Measurements from ENCODE around the gene XIST.
A peak's percentile ranks its signal among the peaks of the same experiment; 100 is the strongest.
"Not testable (repeated sequence)": the region's sequence is repeated elsewhere in the genome, so short reads cannot be mapped to it uniquely, and the experiment has no call there.

Gene XIST

DNA sequence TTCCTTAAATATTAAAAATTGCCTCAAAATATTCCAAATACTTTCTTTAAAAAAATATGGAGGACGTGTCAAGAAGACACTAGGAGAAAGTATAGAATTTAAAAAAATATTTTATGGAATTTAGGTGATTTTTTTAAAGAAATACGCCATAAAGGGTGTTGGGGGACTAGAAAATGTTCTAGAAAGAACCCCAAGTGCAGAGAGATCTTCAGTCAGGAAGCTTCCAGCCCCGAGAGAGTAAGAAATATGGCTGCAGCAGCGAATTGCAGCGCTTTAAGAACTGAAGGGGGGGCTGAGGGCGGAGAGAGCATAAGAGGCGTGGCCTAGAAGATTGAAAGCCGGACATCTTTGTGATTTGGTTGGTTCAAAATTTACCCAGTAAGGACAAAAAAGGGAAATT is at the start of gene XIST:
Gene XIST (minus strand): TSS at position 248 of the 400 bp plus-strand sequence.
- DNase-seq (ENCODE audit: low read depth): no peak

DNA sequence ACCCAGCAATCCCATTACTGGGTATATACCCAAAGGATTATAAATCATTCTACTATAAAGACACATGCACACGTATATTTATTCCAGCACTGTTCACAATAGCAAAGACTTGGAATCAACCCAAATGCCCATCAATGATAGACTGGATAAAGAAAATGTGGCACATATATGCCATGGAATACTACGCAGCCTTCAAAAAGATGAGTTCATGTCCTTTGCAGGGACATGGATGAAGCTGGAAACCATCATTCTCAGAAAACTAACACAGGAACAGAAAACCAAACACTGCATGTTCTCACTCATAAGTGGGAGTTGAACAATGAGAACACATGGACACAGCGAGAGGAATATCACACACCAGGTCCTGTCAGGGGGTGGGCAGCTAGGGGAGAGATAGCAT is 45.8 kb upstream of the XIST start:
- not testable (repeated sequence) for DNase-seq (ENCODE audit: low read depth)

DNA sequence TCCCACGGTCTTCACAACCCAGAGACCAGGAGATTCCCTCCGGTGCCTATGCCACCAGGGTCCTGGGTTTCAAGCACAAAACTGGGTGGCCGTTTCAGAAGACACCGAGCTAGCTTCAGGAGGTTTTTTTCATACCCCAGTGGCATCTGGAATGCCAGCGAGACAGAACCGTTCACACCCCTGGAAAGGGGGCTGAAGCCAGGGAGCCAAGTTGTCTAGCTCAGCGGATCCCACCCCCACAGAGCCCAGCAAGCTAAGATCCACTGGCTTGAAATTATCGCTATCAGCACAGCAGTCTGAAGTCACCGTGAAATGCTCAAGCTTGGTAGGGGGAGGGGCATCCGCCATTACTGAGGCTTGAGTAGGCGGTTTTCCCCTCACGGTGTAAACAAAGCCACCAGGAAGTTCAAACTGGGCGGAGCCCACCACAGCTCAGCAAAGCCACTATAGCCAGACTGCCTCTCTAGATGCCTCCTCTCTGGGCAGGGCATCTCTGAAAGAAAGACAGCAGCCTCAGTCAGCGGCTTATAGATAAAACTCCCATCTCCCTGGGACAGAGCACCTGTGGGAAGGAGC is 40.1 kb upstream of the XIST start:
- not testable (repeated sequence) for DNase-seq (ENCODE audit: low read depth)

DNA sequence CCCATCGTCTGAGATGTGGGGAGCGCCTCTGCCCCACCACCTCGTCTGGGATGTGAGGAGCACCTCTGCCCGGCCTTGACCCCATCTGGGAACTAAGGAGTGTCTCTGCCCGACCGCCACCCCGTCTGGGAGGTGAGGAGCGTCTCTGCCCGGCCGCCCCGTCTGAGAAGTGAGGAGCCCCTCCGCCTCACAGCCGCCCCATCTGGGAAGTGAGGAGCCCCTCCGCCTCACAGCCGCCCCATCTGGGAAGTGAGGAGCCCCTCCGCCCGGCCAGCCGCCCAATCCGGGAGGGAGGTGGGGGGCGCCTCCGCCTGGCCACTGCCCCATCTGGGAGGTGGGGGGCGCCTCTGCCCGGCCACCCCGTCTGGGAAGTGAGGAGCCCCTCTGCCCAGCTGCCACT is 29.7 kb upstream of the XIST start:
- not testable (repeated sequence) for DNase-seq (ENCODE audit: low read depth)

DNA sequence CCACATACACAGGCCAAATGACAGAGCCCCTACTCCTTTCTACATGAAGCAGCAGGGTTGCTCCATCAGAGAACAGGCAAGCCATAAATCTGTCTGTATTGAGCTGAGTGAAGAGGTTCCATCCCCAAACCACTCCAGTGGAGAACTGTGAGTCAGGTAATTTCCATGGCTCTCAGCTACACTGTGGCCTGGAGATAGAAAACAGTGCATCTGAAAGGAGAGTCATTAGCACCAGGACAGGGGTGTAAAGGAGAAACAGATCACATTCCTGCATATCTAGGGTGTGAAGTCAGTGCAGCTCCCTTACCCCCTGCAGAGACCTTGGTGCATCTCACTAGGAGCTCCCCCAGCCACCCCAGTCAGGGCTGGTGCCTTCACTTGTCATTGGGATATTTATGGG is 25.2 kb upstream of the XIST start:
- DNase-seq (ENCODE audit: low read depth): no peak

DNA sequence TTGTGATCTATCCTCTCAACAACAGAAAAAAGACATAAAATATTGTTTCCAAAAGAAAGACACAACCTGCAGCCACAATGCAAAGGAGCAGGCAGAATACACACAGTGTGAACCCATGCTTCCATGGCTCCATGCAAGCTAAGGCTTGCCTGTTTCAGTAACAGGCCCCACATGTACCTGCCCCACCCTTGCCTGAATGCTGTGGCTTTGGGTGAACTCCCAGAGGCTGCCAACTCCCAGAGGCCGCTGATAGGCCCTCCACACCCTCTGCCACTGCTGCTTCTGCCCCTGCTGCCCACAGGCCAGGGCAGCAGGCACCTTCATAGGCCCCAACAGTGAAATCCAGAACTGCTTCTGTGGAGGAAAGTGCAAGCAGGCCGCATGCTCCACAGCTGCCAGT is 24.4 kb upstream of the XIST start:
- no peak for DNase-seq (ENCODE audit: low read depth)

DNA sequence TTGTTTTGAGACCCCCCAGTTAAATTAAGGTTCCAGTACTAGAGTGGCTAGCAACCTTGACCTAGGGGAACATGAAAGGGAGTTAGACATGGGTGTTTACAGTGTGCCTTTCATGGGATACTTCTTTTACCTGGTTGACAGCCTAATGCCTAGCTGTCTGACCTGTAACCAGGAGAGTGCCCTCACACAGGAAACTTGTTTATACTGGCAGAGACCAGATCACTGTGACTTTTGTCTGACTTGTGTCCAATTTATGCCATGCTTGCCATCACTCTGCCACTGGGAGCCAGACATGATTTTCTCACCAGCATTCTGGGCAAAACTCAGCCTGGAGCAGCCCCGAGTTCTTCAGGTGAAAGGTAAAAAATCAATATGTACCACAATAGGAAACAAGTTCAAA is 16.4 kb upstream of the XIST start:
- DNase-seq (ENCODE audit: low read depth): no peak

DNA sequence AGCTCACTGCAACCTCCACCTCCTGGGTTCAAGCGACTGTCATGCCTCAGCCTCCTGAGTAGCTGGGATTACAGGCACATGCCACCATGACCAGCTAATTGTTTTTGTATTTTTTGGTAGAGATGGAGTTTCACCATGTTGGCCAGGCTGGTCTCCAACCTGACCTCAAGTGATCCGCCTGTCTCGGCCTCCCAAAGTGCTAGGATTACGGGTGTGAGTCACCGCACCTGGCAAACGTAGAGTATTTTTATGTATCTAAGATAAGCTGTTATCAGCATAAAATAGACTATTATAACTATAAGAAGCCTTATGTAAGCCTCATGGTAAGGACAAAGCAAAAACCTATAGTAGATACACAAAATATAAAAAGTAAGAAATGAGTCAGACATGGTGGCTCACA is 14.6 kb upstream of the XIST start:
- no peak for DNase-seq (ENCODE audit: low read depth)

DNA sequence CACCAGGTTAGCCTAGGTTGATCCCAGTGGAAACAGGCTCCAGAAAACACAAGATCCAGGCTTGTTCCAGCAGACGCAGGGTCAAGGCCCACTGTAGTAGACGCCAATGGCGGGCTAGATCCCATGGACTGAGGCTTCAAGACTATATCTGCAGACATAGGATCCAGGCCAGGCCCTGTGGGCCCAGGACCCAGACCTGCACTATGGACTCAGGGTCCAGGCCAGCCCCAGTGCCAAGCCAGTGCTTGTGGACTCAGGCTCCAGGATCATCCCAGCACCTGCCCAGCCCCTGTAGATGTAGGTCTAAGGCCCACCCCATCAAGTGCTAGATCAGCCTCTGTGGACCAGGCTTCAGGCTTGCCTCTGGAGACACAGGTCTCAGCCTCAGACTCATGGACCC is 11.3 kb upstream of the XIST start:
- no peak for DNase-seq (ENCODE audit: low read depth)

DNA sequence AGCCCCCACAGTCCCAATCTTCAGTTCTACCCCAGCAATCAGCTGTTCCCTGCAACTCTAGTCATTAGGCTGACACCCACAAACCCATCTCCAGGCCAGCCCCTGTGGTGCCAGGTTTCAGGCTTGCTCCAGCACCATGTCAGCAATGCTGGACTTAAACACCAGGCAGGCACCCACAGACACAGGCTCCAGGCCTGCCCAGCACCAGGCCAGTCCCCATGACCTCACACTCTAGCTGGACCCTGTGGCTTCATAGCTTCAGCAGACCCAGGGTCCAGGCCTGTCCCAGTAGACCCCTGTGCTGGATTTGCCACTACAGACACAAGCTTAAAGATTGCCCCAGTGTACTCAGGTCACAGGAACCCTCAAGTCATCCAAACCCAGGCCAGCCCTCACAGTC is 10.8 kb upstream of the XIST start:
- no peak for DNase-seq (ENCODE audit: low read depth)

DNA sequence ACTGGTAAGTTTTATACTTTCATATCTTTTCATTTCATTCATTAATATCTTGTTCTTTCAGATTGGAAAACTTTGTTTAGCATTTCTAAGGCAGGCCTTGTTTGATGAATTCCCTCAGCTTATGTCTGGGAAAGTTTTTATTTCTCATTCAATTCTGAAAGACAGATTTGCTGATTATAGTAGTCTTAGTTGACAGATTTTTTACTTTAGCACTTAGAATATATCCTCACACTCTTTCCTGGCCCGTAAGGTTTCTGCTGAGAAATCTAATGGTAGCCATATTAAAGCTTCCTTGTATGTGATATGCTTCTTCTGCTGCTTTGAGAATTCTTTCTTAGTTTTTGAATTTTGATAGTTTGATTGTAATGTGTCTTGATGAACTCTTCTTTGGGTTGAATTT is 7.1 kb upstream of the XIST start:
- DNase-seq (ENCODE audit: low read depth): no peak

DNA sequence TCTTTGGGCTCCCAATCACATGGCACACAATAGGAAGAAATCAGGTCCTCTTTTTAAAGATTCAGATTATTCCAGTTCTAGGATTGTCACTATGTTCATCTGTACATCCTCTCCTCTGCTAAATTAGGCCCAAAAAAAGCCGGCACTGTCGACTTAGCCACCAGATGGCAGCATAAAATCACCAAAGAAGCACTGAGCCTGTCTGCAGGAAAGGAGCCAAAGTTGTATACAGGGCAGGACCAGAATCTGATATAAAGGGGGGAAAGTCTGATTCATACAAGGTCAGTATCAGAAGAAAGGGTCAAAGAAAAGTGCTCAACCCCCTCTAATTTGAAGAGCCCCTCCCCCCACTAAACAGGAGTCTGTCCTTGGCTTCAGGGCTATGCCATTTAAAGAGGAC is 3.0 kb upstream of the XIST start:
- peak; percentile 37 for DNase-seq (ENCODE audit: low read depth)

DNA sequence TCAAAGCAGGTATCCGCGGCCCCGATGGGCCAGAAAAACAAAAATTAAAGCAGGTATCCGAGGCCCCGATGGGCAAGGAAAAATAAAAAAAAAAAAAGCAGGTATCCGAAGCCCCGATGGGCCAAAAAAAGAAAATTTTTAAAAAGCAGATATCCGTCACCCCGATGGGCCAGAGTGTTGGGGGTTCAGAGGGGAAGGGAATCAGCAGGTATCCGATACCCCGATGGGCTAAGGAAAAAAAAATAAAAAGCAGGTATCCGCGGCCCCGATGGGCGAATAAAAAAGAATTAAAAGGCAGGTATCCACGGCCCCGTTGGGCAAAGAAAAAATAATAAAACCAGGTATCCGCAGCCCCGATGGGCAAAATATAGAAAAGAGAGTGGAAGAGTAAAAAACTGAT is 492 bp downstream of the XIST start:
- DNase-seq (ENCODE audit: low read depth): no peak

DNA sequence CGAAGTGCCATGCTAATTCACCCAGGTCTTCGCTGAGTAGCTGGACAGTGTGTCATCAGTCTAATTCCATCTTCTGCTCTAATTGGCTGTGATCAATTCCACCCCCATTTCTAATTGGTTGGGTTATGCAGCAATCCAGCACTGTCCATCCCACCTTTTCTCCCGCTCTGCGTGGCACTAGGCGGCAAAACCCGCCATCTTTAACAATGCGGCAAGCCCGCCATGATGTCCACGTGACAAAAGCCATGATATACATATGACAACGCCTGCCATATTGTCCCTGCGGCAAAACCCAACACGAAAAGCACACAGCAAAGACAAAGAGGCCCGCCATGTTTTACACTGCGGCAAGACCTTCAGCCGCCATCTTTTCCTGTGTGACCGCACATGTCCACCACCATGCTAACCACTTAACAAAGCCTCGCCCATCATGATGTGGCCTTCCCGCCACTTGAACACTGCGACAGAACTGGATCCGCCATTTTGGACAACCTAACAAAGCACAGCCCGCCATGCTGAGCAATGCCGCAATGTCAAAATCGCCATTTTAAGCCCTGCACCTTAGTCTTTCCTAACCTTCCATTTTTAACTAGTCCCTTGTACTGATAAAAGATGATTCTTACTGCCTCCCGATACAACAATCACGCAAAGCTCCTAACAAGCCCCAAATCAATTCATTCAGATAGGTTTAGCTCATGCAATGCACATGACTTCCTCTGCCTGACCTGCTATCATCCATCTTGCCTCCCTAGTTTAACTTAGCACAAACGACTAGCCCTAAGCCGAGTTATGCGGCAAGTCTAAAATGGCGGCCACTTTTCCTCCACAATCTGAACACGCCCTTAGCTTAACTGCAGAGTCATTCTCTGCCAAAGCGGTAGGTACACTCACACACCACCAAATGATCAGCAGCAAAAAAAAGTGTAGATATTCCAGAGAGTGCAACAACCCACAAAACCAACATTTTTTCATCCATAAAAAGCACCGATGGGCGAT is 1.2 kb downstream of the XIST start:
- no peak for DNase-seq (ENCODE audit: low read depth)

DNA sequence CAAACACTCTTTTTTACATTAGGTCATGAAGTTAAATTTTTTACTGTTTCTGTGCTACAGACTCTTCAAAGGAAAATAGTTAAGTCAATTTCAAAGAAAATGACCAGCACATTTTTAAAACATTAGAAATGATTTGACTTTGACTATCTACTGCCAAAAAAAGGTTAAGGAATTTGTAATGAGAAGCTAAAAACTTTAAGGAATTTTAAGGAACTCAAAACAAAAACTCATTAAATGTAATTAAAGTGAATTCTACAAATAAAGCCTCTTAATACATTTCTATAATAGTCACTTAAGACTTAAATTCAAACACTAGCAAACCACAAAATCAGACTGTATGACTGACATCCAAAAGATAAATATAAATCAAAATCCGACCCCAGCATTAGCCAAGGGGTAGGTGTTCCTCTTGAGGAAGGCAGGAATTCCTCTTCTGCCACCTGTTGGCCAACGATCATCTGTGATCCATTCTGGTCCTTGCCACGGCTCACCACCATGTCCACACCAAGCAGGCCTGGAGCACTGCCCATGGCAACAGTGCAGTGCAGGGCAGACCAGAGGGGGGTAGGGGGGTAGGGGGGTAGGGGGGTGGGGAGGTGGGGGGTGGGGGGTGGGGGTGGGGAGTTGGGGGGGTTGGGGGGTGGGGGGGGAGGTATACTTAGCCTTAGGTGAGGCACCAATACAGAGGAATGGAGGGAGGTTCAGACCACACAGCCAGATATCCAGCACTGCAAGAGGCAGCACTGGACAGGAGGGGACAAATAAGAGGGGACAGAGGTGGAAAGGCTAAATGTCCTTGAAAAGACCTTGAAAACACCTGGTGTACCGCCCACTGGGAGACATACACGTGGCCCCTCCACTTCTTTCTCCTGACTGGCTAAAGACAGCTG is 2.1 kb downstream of the XIST start:
- DNase-seq (ENCODE audit: low read depth): no peak

DNA sequence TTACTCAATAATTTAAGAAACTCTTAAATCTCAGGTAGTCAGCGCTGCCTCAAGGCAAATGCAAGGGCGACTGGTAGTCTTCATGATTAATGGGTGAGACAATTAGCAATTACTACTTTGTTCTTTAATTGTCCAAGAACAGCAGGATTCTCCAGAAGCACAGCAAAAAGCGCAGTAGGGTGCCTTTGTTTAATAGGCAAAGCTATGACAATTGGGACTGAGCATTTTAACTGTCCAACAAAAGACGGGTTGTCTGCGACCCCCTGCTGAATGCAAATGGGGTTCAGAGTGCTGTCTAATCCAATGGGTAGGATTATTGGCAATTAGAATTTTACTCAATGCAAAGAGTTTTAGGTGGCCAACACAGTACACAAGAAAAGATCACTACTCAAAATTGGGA is 3.4 kb downstream of the XIST start:
- DNase-seq (ENCODE audit: low read depth): no peak

DNA sequence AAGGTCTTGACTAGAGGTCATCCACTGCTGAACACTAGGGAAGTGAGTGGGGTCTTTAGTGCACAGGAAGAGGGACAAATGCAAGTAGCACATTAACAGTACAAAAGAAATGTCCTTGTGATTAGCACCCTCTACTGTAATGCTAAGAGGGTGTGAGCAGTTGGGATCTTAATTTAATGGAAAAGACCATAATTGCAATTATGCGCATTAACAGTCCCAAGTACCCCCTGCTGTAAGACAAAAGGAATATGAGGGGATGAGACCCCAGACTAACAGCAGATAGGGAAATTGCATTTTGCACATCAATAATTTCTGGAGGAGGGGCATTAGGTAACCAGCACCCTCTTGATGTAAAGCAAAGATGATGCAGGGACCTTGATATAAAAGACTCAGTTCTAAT is 4.5 kb downstream of the XIST start:
- no peak for DNase-seq (ENCODE audit: low read depth)

DNA sequence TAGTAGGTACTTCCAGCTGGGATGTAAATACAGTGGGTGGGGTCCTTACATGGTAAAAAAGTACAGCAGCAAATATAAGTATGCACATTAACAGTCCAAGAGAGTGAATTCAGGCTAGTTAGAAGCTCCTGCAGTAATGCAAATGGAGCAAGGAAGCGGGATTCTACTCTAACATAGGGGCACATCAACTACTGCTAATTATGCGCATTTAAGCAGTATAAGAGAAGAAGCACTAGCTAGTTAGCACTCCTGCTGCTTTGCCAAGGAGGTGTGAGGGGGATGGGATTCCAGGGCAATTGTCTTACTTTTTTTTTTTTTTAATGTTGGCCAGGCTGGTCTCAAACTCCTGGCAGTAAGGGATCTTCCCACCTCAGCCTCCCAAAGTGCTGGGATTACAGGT is 5.4 kb downstream of the XIST start:
- no peak for DNase-seq (ENCODE audit: low read depth)

DNA sequence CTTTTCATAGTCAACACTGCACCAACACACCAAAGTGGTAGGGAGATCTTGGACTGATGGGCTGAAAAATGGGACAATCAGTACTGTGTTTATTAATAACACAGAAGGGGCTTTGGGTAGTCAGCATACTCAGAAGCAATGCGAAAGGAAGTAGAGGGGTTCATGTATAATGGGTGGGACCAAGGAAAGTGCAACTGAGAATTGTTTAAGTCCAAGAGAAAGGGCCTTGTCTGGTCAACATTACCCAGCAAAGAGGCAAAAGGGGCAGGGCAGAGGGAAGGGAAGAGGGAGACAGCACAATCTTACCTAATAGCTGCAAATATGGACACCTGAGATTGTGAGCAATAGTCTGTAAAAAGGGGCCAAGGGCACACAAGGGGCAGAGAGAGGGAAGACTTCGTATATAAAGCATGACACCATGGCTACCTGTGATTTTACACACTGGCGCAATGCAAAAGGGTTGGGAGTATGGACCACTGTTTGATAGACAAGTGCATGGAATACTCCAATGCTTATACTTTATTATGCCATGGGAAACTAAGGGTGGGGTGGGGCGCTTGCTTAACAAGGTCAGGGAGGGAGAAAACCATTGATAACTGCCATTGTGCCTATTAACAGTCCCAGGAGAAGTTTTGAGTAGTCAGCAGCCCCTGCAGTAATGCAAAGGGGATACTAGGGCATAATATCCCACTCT is 9.8 kb downstream of the XIST start:
- no peak for DNase-seq (ENCODE audit: low read depth)

DNA sequence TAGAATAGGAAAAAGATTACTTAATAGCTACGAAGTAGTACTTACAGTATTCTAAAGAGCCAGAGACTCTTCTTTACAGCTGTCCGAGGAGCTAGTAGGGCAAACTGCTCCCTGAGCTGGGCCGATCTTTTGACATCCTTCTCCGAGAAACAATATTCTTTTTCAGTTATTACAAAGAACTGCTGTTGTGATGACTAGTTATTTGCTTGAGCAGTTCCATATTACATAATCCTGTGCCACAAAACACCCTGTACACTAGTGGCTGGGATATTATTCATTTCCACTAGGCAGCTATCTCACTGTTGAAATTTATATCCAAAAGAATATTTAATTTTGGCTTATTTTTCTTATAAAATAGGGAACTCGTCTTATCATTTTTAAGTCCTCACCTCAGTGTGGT is 11.2 kb downstream of the XIST start:
- DNase-seq (ENCODE audit: low read depth): no peak

DNA sequence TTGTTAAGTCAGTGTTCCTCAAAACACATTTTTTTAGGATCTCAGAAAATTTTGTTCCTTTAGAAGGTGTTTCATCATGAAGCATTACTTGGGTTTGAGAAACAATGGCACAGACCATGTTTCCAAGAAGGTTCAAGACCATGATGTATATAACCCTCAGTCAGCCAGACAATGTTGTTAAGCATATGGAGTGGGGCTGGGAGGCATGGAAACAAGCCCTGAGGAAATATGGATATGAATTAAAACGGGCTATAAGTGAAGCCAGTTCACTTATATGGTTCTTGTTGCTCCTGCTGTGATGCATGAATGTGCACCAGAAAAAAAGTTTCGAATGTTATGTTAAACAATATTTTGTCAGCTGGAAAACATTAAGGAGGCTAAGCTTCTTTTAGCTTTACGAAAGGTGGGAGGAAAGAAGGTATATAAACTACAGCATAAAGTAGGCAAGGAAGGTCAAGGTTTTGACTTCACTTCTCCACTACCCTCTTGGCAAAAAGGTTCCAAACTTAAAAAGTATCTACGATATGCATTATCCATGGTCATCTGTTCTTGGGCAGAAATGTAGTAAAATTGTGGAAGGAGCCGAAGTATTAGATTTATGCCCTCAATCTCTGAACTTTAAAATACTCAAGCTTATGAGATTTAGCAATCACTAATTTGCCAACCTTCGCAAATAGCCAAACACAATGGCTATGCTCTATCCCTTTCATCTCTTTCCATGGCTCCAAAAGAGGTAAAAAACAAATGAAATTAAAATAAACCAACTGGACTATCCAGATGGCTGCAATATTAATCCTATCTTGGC is 12.2 kb downstream of the XIST start:
- no peak for DNase-seq (ENCODE audit: low read depth)
